C4-2B (cell line): ENCODE data around the gene ZNF418.
A peak's percentile ranks its signal among the peaks of the same experiment; 100 is the strongest.
"Not testable (repeated sequence)": the region's sequence is repeated elsewhere in the genome, so short reads cannot be mapped to it uniquely, and the experiment has no call there.

ENCODE experiments used
- H3K27ac ChIP-seq: fragments of 450-650 bp; 2 replicates; pipeline ENCODE4 v1.5.1; 2017
- ZFX ChIP-seq: fragments of 450-650 bp; IDR thresholded peaks from 2 replicates; pipeline ENCODE4 v1.6.1; 2017
- TF ChIP-seq, protein P1 (sequence below): fragments of 450-650 bp; conservative IDR thresholded peaks from 2 replicates; pipeline ENCODE4 v1.5.1; 2017; ENCODE audit warnings: mild to moderate bottlenecking

ZNF418 gene

DNA sequence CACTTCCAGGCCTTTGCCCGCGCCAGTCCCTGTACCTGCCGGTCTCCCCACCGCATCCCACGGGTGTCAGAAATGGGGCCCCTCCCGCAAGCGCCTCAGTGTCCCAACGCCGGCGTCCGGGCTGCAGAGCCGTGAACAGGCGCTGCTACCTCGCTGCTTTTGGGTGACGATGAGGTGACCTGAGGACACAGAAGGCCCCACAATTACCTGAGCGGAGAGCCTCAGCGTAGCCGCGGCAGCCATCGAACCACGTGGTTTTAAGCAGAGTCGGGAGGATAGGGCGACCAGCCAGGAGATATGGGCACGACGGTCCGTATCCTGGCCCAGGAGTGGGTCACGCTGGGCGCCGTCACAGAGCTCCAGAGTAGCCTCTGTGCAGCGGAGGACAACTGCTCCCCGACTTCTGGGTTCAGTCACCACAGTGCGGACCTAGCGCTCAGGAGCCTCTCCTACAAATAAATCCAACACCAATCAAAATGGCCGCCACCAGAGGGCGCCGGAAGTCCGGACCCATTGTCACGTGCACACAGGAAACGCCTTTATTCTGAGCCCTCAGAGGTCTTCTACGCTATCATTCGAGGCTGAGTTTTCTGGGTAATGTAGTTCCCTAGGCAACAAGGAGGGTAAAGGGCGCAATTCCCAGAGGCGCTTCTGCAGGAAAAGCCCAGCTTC is 46.5 kb downstream of the ZNF418 start, which contains the start of gene ZNF814:
Gene ZNF814, minus strand, starts transcription at position 478 of the 672 bp plus-strand sequence. Its CDS starts 235 bp downstream, at position 243.
- peak within 1 kb of the TSS; percentile 58 for H3K27ac ChIP-seq
- no peak for TF ChIP-seq ZFX
- TF ChIP-seq, protein P1, sequence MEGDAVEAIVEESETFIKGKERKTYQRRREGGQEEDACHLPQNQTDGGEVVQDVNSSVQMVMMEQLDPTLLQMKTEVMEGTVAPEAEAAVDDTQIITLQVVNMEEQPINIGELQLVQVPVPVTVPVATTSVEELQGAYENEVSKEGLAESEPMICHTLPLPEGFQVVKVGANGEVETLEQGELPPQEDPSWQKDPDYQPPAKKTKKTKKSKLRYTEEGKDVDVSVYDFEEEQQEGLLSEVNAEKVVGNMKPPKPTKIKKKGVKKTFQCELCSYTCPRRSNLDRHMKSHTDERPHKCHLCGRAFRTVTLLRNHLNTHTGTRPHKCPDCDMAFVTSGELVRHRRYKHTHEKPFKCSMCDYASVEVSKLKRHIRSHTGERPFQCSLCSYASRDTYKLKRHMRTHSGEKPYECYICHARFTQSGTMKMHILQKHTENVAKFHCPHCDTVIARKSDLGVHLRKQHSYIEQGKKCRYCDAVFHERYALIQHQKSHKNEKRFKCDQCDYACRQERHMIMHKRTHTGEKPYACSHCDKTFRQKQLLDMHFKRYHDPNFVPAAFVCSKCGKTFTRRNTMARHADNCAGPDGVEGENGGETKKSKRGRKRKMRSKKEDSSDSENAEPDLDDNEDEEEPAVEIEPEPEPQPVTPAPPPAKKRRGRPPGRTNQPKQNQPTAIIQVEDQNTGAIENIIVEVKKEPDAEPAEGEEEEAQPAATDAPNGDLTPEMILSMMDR: peak; percentile 29

DNA sequence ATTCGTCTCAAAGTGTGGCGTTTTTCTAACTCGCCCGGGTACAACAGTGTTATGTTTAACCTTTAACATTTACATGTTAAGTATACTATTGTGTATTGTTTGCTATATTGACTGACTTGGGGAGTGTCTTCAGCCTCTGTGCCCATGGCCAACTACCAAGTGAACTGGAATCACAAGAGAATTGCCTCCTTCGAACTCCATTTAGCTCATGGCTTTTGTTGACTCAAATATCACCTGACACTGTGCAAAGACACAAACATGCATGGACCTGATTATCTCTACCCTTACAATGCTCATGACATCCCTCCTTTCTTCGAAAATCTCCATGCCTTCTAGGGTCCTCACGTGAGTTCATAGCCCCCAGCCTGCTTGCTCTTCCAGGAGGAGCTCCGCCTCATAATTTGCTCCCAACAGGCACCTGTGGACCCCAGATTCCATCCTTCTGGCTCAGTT is 47.1 kb downstream of the ZNF418 start:
- H3K27ac ChIP-seq: peak overlapping the region; percentile 58
- TF ChIP-seq ZFX: no peak

DNA sequence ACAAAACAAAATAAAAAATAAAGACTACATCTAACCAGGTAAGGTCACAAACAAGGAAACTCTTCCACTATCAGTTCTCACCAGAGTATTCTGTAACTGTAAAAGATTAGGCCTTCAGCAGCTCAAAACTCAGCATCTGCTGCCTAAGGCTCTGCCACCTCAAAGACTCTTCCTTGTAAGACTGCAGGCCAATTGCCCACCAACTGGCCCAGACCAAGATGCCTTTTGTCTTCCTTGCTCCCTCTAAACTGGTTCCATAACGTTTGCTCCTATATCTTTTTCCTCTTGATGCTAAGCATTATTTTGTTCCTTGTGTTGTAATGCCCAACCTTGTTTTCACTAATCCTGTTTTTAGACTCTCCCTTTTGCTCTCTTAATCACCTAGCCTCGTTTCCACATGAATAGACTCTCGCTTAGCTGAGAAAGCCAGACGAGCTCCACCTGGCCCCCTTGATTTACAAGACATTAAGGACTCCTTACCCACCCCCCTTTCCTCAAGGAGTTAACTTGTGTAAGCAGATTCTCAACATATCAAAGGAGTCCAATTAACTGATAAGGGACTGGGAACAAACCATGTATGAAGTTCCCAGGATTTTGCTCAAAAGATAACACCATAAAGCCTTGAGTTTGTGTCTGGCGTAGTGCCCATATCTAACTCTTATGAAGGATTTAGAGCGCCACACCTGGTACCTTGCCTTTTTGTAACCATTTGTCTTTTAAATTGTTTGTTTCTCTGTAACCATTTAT is 47.8 kb downstream of the ZNF418 start:
- no peak for TF ChIP-seq ZFX
- TF ChIP-seq, protein P1: no peak
- no peak overlapping the region for H3K27ac ChIP-seq

DNA sequence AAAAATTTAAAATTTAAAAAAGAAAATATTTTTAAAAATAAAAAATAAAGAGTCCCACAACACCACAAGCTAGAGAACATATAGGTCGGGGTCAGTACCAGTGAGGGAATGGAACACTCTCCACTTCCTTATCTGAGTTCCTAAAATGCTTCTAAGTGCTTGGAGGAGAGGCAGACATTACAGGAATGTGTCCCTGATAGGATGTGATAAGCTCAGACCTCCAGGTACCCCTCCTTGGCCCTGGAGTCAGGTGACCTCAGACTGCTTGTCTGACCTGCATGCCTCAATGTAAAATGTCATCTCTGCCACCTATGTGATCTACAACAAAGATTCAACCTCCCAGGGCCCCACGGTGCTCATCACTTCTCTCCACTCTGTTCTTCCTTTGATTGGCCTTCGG is 49.2 kb downstream of the ZNF418 start:
- TF ChIP-seq, protein P1: no peak
- no peak for TF ChIP-seq ZFX
- no peak overlapping the region for H3K27ac ChIP-seq

DNA sequence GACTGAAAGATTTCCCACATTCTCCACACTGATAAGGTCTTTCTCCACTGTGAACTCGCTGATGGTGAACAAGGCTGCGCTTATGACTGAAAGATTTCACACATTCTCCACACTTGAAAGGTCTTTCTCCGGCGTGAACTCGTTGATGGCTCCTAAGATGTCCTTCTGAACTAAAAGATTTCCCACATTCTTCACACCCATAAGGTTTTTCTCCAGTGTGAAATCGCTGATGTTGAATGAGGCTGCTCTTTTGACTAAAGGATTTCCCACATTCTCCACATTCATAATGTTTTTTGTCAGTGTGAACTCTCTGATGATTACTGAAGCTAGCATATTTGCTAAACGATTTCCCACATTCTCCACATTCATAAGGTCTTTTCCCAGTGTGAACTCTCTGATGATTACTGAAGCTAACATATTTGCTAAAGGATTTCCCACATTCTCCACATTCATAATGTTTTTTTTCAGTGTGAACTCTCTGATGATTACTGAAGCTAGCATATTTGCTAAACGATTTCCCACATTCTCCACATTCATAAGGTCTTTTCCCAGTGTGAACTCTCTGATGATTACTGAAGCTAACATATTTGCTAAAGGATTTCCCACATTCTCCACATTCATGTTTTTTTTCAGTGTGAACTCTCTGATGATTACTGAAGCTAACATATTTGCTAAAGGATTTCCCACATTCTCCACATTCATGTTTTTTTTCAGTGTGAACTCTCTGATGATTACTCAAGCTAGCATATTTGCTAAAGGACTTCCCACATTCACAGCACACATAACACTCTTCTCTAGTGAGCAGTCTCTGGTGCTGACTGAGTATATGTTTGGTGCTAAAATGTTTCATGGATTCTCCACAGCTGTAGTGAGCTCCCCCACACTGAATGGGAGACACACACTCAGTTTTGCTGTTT is 61.1 kb downstream of the ZNF418 start:
- H3K27ac ChIP-seq: not testable (repeated sequence)

DNA sequence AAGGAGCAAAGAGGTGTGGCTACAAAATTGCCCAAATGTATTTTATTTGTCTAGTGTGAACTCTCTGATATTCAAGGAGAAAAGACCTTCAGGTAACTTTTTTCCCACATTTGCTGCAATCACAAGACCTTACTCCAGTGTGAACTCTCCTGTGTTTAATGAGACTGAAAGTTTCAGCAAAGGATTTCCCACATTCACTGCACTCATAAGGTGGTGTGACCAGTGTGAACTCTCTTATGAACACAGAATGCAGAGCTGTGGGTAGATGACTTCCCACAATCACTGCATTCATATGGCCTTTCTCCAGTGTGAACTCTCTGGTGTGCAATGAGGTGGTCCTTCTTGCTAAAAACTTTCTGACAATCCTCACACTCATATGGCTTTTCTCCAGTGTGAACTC is 62.8 kb downstream of the ZNF418 start:
- TF ChIP-seq, protein P1: no peak
- H3K27ac ChIP-seq: no peak overlapping the region
